Measurements from ENCODE around the gene LPO.

LPO gene

DNA sequence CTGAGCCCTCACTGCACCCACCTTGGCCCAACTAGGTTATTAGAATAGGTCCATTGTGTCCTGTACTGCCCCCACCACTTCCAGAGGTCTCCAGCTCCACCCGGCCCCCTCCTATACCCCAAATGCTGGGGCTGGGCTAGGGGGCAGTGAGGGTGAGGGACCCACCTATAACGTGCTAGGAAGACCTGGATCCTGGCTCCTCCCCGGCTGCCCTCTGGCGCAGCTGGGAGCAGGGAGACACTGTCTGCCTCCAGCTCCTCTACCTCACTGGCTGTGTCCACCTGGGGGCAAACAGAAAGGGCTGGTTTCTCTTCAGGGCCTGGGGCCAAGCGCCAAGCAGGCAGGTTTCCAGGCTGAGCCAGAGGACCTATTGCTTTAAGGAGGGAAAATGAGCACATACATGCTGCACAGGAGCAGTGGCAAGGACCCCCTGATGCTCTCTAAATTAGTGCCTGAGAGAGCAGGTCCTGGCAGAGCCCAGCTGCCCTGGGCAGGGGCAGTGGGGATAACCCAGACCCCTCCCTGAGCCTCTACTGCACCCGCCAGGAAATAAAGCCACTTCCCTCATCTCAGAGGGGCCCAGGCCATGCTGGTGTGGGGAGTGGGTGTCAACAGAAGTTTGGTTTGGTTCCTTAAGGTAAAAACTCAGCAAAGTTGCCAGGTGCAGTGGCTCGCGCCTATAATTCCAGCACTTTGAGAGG is 78.0 kb downstream of the LPO start:
- Histone ChIP-seq H3K9ac (ENCODE audit: low read length) (no peak overlapping the region), H3K27me3 (ENCODE audit: control insufficient read depth, insufficient read depth, low read length) (no peaks in the 10 kb centered on the region), H3K4me1 (ENCODE audit: control insufficient read depth, insufficient read depth, low read length) (no peaks in the 10 kb centered on the region), H3K27ac (ENCODE audit: low read depth, low read length) (no peak overlapping the region), H3K4me3 (ENCODE audit: low read length) (no peak overlapping the region), H3K36me3 (ENCODE audit: control insufficient read depth, insufficient read depth, low read length) (no peaks in the 10 kb centered on the region)

DNA sequence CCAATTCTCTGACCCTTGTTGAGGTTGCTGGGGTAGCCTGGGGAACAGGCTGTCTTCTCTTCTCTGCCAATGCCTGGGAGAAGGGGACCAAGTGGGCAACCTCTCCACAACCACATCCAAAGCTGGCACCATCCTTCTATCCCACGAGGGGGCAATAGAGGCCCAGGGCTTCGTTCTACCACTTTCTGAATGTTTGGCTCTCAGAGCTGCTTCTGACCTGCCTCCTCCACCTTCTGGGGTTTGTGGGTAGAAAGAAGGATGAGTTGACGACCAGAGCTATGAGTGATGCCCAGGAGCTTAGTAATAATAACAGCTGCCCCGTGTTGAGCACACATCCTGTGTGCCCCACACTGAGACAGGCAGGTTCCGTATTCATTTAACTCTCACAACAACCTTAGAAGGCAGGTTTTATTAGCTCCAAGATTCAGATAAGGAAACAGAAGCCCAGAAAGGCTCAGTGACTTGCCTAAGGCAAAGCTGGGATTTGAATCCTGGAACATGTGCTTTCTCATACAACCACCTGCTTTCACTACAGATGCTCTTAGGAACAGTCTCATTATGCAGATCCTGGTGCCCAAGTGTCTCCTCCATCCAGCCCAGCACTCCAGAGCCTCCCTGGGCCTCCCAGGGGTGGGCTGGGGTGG is 79.2 kb downstream of the LPO start:
- Histone ChIP-seq H3K4me3 (ENCODE audit: low read length) (no peak overlapping the region), H3K27ac (ENCODE audit: low read depth, low read length) (no peak overlapping the region), H3K36me3 (ENCODE audit: control insufficient read depth, insufficient read depth, low read length) (no peaks in the 10 kb centered on the region), H3K4me1 (ENCODE audit: control insufficient read depth, insufficient read depth, low read length) (no peaks in the 10 kb centered on the region), H3K9ac (ENCODE audit: low read length) (no peak overlapping the region), H3K27me3 (ENCODE audit: control insufficient read depth, insufficient read depth, low read length) (no peaks in the 10 kb centered on the region)

DNA sequence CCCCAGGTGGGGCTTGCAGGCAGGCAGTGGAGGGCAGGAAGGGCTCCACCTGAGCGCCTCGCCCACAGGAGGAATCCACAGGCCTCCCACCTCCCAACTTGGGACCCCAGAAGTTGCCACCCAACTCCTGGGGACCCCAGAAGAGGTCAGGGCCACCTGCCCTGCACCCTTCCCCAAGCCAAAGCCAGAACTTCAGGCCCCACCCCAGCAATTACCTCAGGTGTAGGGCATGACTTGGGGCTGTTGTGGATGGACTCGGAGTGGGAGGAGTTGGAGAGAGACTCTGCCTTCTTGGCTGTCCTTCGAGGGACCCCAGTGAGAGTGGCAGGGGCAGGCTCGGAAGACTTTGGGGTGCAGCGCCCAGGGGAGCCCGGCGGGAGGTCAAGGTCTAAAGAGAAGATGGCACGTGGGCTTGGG is 79.7 kb downstream of the LPO start:
- no peak overlapping the region for H3K9ac ChIP-seq (ENCODE audit: low read length)
- H3K4me3 ChIP-seq (ENCODE audit: low read length), result no peak overlapping the region
- H3K27me3 ChIP-seq (ENCODE audit: control insufficient read depth, insufficient read depth, low read length), result no peaks in the 10 kb centered on the region
- no peak overlapping the region for H3K27ac ChIP-seq (ENCODE audit: low read depth, low read length)
- H3K36me3 ChIP-seq (ENCODE audit: control insufficient read depth, insufficient read depth, low read length), result no peaks in the 10 kb centered on the region
- H3K4me1 ChIP-seq (ENCODE audit: control insufficient read depth, insufficient read depth, low read length), result no peaks in the 10 kb centered on the region
